G401 (cell line): ENCODE measurements around the gene PITPNM1. TPM values are rescaled to one million over a fixed set of nuclear protein-coding genes. Genes with fewer than 3 reads are reported as not detected.

Source experiments
- DNase-seq: peaks from one replicate; pipeline ENCODE4 v3.0.0-alpha.2; 2015; ENCODE audit warnings: low spot score
- in situ Hi-C: cut with HindIII; loops from 2 replicates; pipeline ENCODE4 v1.10.0; 2016; ENCODE audit warnings: low sequenced_read_pairs, mixed read lengths
- total RNA-seq: library from RNA; depleted of rRNA; stranded (reverse); fragments of >200 nt; shearing (Covaris generic); gene quantifications from 2 replicates; pipeline ENCODE4 v1.2.3, GENCODE V29; 2014; rRNA removed

PITPNM1 gene
- total RNA-seq, 1 experiment from 2014 or later, result 35.2 TPM

- in situ Hi-C loops, result no loop called here
Measured at GRCh38 chr11:67453816-67454732, 51.1 kb downstream of the PITPNM1 start.

GRCh38 chr11:67452141-67452952, 52.8 kb downstream of the PITPNM1 start, which contains the start of gene GPR152:
Gene GPR152 (minus strand): TSS chr11:67452729. CDS start chr11:67452724, 5 bp downstream.
- in situ Hi-C loops, result no loop called here
- DNase-seq, result peak; percentile 47

More at GRCh38 chr11:67453816-67454732, 51.1 kb downstream of the PITPNM1 start:
- DNase-seq, result no peak

- in situ Hi-C loops, result no loop called here
- no peak for DNase-seq
Measured at GRCh38 chr11:67451658-67451976, 53.5 kb downstream of the PITPNM1 start.

- in situ Hi-C loops, result no loop called here
- DNase-seq, result no peak
Measured at GRCh38 chr11:67450796-67451657, 54.1 kb downstream of the PITPNM1 start.

GRCh38 chr11:67449116-67449844, 55.9 kb downstream of the PITPNM1 start:
- in situ Hi-C loops, result no loop called here
- DNase-seq, result no peak

- no peak for DNase-seq
- in situ Hi-C loops, result no loop called here
Measured at GRCh38 chr11:67448220-67448609, 56.9 kb downstream of the PITPNM1 start.

GRCh38 chr11:67445515-67445914, 59.6 kb downstream of the PITPNM1 start:
- no peak for DNase-seq
- in situ Hi-C loops, result no loop called here

- in situ Hi-C loops, result no loop called here
Measured at GRCh38 chr11:67442504-67443404, 62.4 kb downstream of the PITPNM1 start.

More at GRCh38 chr11:67442504-67443404, 62.4 kb downstream of the PITPNM1 start:
- no peak for DNase-seq

Other genes with a start within 250 kb of the PITPNM1 start
- gene GRK2, start 238.9 kb downstream of the PITPNM1 start, total RNA-seq, result 35.1 and 48.8 TPM in 2 replicates
- gene ANKRD13D, start 216.1 kb downstream of the PITPNM1 start, total RNA-seq, result 25.2 and 40.3 TPM in 2 replicates
- gene SSH3, start 201.8 kb downstream of the PITPNM1 start, total RNA-seq, result 1.5 and 1.8 TPM in 2 replicates
- gene POLD4, start 151.8 kb downstream of the PITPNM1 start, total RNA-seq, result 15.2 and 19.4 TPM in 2 replicates
- 1.9 and 4.2 TPM in 2 replicates for gene CLCF1, start 131.8 kb downstream of the PITPNM1 start, total RNA-seq
- 20.3 and 38.1 TPM in 2 replicates for gene RAD9A, start 113.4 kb downstream of the PITPNM1 start, total RNA-seq
- 319 TPM in 2 replicates for gene PPP1CA, start 103.5 kb downstream of the PITPNM1 start, total RNA-seq
- 0.10 and 0.31 TPM in 2 replicates for gene TBC1D10C, start 101.3 kb downstream of the PITPNM1 start, total RNA-seq
- not detected in 2 replicates for gene CARNS1, start 89.7 kb downstream of the PITPNM1 start, total RNA-seq
- 121 and 125 TPM in 2 replicates for gene RPS6KB2, start 76.9 kb downstream of the PITPNM1 start, total RNA-seq
- gene PTPRCAP, start 67.7 kb downstream of the PITPNM1 start, total RNA-seq, result not detected in 2 replicates
- 177 and 184 TPM in 2 replicates for gene CORO1B, start 61.9 kb downstream of the PITPNM1 start, total RNA-seq
- not detected in 2 replicates for gene GPR152, start 52.6 kb downstream of the PITPNM1 start, total RNA-seq
- gene CABP4, start 50.0 kb downstream of the PITPNM1 start, total RNA-seq, result not detected in 2 replicates
- 88.8 and 126 TPM in 2 replicates for gene TMEM134, start 36.1 kb downstream of the PITPNM1 start, total RNA-seq
- gene AIP, start 22.3 kb downstream of the PITPNM1 start, total RNA-seq, result 73.5 and 102 TPM in 2 replicates
- 36.1 and 36.4 TPM in 2 replicates for gene CDK2AP2, start 2.8 kb upstream of the PITPNM1 start, total RNA-seq
- gene CABP2, start 18.1 kb upstream of the PITPNM1 start, total RNA-seq, result not detected in 2 replicates
- 1,075 and 1,129 TPM in 2 replicates for gene GSTP1, start 78.4 kb upstream of the PITPNM1 start, total RNA-seq
- 412 and 488 TPM in 2 replicates for gene NDUFV1, start 101.6 kb upstream of the PITPNM1 start, total RNA-seq
- gene NUDT8, start 124.6 kb upstream of the PITPNM1 start, total RNA-seq, result 12.1 and 12.6 TPM in 2 replicates
- gene TBX10, start 134.4 kb upstream of the PITPNM1 start, total RNA-seq, result not detected in 2 replicates
- not detected in 2 replicates for gene ACY3, start 145.4 kb upstream of the PITPNM1 start, total RNA-seq
- gene ALDH3B2, start 169.3 kb upstream of the PITPNM1 start, total RNA-seq, result not detected in 2 replicates